Jurkat, Clone E6-1 (cell line): ENCODE measurements around the gene SLC25A28. TPM values are rescaled to one million over a fixed set of nuclear protein-coding genes. Genes with fewer than 3 reads are reported as not detected.

ENCODE experiments used
- DNase-seq: peaks from one replicate; pipeline ENCODE4 v3.0.0-alpha.2; 2011; ENCODE audit warnings: low read depth, low spot score
- H3K4me3 ChIP-seq: 2 replicates; pipeline ENCODE4 v1.5.1; 2011; ENCODE audit warnings: mild to moderate bottlenecking, low read length, control low read depth, moderate library complexity
- polyA plus RNA-seq: library from polyadenylated mRNA; unstranded; fragments of >200 nt; gene quantifications from one replicate; pipeline ENCODE4 v1.2.1, GENCODE V29; 2012; ENCODE audit warnings: missing spikeins; ENCODE audit not compliant: insufficient read length, insufficient read depth

SLC25A28 gene
- polyA plus RNA-seq = 63.1 TPM

GRCh38 chr10:99619851-99620710 lies at the start of gene SLC25A28:
TSS of gene SLC25A28 (minus strand) at chr10:99620439. CDS start at chr10:99620335, 104 bp downstream.
- H3K4me3 ChIP-seq = peak within 1 kb of the TSS; percentile 86
- DNase-seq = peak; percentile 100

GRCh38 chr10:99667108-99667751 lies 47.0 kb upstream of the SLC25A28 start:
- H3K4me3 ChIP-seq = no peak overlapping the region

GRCh38 chr10:99665304-99665703 lies 45.1 kb upstream of the SLC25A28 start:
- DNase-seq = no peak
- no peak overlapping the region for H3K4me3 ChIP-seq

More at GRCh38 chr10:99667108-99667751, 47.0 kb upstream of the SLC25A28 start:
- DNase-seq = peak; percentile 73

- DNase-seq = no peak
- H3K4me3 ChIP-seq = no peak overlapping the region
Measured at GRCh38 chr10:99661377-99661763, 41.1 kb upstream of the SLC25A28 start.

GRCh38 chr10:99660662-99661376 lies 40.6 kb upstream of the SLC25A28 start:
- no peak overlapping the region for H3K4me3 ChIP-seq
- no peak for DNase-seq

- no peak for DNase-seq
- H3K4me3 ChIP-seq = peak overlapping the region; percentile 80
Measured at GRCh38 chr10:99659868-99660366, 39.7 kb upstream of the SLC25A28 start.

- H3K4me3 ChIP-seq = peak within 1 kb of the TSS; percentile 80
- DNase-seq = peak; percentile 83
Measured at GRCh38 chr10:99659031-99659867, 39.0 kb upstream of the SLC25A28 start, which contains the start of gene ENTPD7. TSS of gene ENTPD7 (plus strand) at chr10:99659509. CDS start at chr10:99659957, 448 bp downstream.

GRCh38 chr10:99658622-99659030 lies 38.4 kb upstream of the SLC25A28 start:
- peak overlapping the region; percentile 80 for H3K4me3 ChIP-seq
- DNase-seq = no peak

- H3K4me3 ChIP-seq = no peak overlapping the region
- no peak for DNase-seq
Measured at GRCh38 chr10:99656199-99657064, 36.2 kb upstream of the SLC25A28 start.

- H3K4me3 ChIP-seq = no peak overlapping the region
- no peak for DNase-seq
Measured at GRCh38 chr10:99654390-99655175, 34.3 kb upstream of the SLC25A28 start.

GRCh38 chr10:99652800-99653390 lies 32.7 kb upstream of the SLC25A28 start:
- H3K4me3 ChIP-seq = no peak overlapping the region
- DNase-seq = no peak

GRCh38 chr10:99648717-99649116 lies 28.5 kb upstream of the SLC25A28 start:
- no peak overlapping the region for H3K4me3 ChIP-seq
- no peak for DNase-seq

- no peak overlapping the region for H3K4me3 ChIP-seq
- DNase-seq = no peak
Measured at GRCh38 chr10:99647601-99648151, 27.4 kb upstream of the SLC25A28 start.

- no peak overlapping the region for H3K4me3 ChIP-seq
- DNase-seq = no peak
Measured at GRCh38 chr10:99633832-99634231, 13.6 kb upstream of the SLC25A28 start.

GRCh38 chr10:99631496-99631895 lies 11.3 kb upstream of the SLC25A28 start:
- no peak overlapping the region for H3K4me3 ChIP-seq
- no peak for DNase-seq

GRCh38 chr10:99630991-99631390 lies 10.8 kb upstream of the SLC25A28 start:
- no peak for DNase-seq

More at GRCh38 chr10:99630991-99631390, 10.8 kb upstream of the SLC25A28 start:
- H3K4me3 ChIP-seq = no peak overlapping the region
